HepG2 (cell line): ENCODE data around the gene IFITM10. TPM values are rescaled to one million over a fixed set of nuclear protein-coding genes. Genes with fewer than 3 reads are reported as not detected.

Source experiments
- ATAC-seq: fragments of 200-7000 bp; cut with Tn5 transposase; 3 replicates; pipeline ENCODE4 v1.9.1; 2020; ENCODE audit warnings: mild to moderate bottlenecking, moderate library complexity
- BruUV-seq: library from RNA; stranded (reverse); fragments of 400-500 nt; replicated peaks from 2 replicates; lab custom pipeline; 2021; lab: Mats Ljungman, UMichigan
- CTCF ChIA-PET: fragments of 300-600 bp; formaldehyde crosslinking; extraction: SDS; loops from one replicate; lab custom pipeline; 2021; ENCODE audit warnings: low total read pairs, inconsistent platforms, low intra/inter-chr PET ratio; lab: Yijun Ruan, JAX
- POLR2A ChIA-PET: fragments of 350-600 bp; sonication (Branson Sonifier 250); formaldehyde crosslinking; loops from one replicate; lab custom pipeline; 2020; ENCODE audit warnings: antibody characterized with exemption, inconsistent platforms; lab: Yijun Ruan, JAX
- DNase-seq: peaks from one replicate; pipeline ENCODE4 v3.0.0-alpha.2; 2015; ENCODE audit warnings: low spot score
- FAIRE-seq: peaks from 3 replicates; lab custom pipeline; 2011; peaks lifted over from hg19 to GRCh38; lab: Jason Lieb, UNC
- H2AFZ ChIP-seq: one replicate; pipeline ENCODE4 v1.6.1; 2011; ENCODE audit warnings: low read length, inconsistent platforms
- H3K27ac ChIP-seq: fragments of 300-600 bp; 3 replicates; pipeline ENCODE4 v1.8.0; 2011; ENCODE audit warnings: mixed run types, mild to moderate bottlenecking, mixed read lengths, low read length, inconsistent platforms; ENCODE audit not compliant: insufficient read depth; ENCODE audit errors: extremely low read length
- H3K27me3 ChIP-seq, 2 experiments: fragments of 200-600 bp in 1 of 2; 2 replicates in 1 of 2; 3 replicates in 1 of 2; pipeline versions ENCODE4 v1.6.0 to v1.8.0; 2011; ENCODE audit warnings: low read length in 2 of 2, mild to moderate bottlenecking in 2 of 2, moderate library complexity in 2 of 2, inconsistent platforms in 1 of 2; ENCODE audit not compliant: insufficient read depth in 2 of 2, control insufficient read depth in 1 of 2
- H3K36me3 ChIP-seq, 2 experiments: fragments of 200-600 bp in 1 of 2; replicated peaks in 1 of 2; 2 replicates in 1 of 2; 3 replicates in 1 of 2; pipeline versions ENCODE4 v1.5.1 to v1.8.0; 2011; ENCODE audit warnings: low read length in 2 of 2, inconsistent platforms in 1 of 2; ENCODE audit not compliant: insufficient read depth in 2 of 2, control insufficient read depth in 1 of 2
- H3K4me1 ChIP-seq: 2 replicates; pipeline ENCODE4 v1.5.1; 2012; ENCODE audit warnings: low read length, inconsistent platforms; ENCODE audit not compliant: insufficient read depth
- H3K4me2 ChIP-seq: 2 replicates; pipeline ENCODE4 v1.6.0; 2011; ENCODE audit warnings: low read depth, low read length, inconsistent platforms
- H3K4me3 ChIP-seq, 3 experiments: fragments of 200-600 bp in 1 of 3; sonication (generic), shearing (Covaris generic) in 1 of 3; replicated peaks in 1 of 3; 2 replicates each; pipeline ENCODE4 v1.5.1; 2011 to 2016; ENCODE audit warnings: low read length in 3 of 3, inconsistent platforms in 2 of 3, low read depth in 2 of 3, mild to moderate bottlenecking in 2 of 3, control low read depth in 1 of 3, mixed read lengths in 1 of 3; ENCODE audit not compliant: insufficient read depth in 1 of 3
- H3K79me2 ChIP-seq: one replicate; pipeline ENCODE4 v1.6.1; 2011; ENCODE audit warnings: low read length, inconsistent platforms; ENCODE audit not compliant: insufficient read depth
- H3K9ac ChIP-seq: 2 replicates; pipeline ENCODE4 v1.6.0; 2011; ENCODE audit warnings: mild to moderate bottlenecking, low read depth, low read length, inconsistent platforms; ENCODE audit not compliant: insufficient read depth
- H3K9me3 ChIP-seq: 2 replicates; pipeline ENCODE4 v1.5.1; 2012; ENCODE audit warnings: mild to moderate bottlenecking, low read length
- H4K20me1 ChIP-seq: 2 replicates; pipeline ENCODE4 v1.6.0; 2011; ENCODE audit warnings: inconsistent platforms, mild to moderate bottlenecking, low read length, moderate library complexity; ENCODE audit not compliant: insufficient read depth
- BORCS8-MEF2B ChIP-seq: sonication (generic); formaldehyde crosslinking; IDR thresholded peaks from 2 replicates; pipeline ENCODE4 v1.8.0; 2022; ENCODE audit warnings: mild to moderate bottlenecking, missing genetic modification reagents
- GATA4 ChIP-seq: sonication (generic); IDR thresholded peaks from 2 replicates; pipeline ENCODE4 v1.6.1; 2016; ENCODE audit warnings: antibody characterized with exemption, low read depth, borderline replicate concordance
- KMT2A ChIP-seq: sonication (generic); formaldehyde crosslinking; IDR thresholded peaks from 2 replicates; pipeline ENCODE4 v1.4.0; 2020; ENCODE audit warnings: missing genetic modification reagents
- MAFG ChIP-seq: sonication (generic); formaldehyde crosslinking; IDR thresholded peaks from 2 replicates; pipeline ENCODE4 v1.5.1; 2020; ENCODE audit warnings: mild to moderate bottlenecking, missing genetic modification reagents
- MXD4 ChIP-seq: IDR thresholded peaks from 2 replicates; pipeline ENCODE4 v1.6.1; 2016; ENCODE audit warnings: mild to moderate bottlenecking, missing biosample characterization, missing genetic modification reagents
- POLR2A ChIP-seq, 2 experiments: IDR thresholded peaks; 2 replicates each; pipeline ENCODE4 v1.6.1; 2011; ENCODE audit warnings: low read depth in 2 of 2, low read length in 2 of 2, mild to moderate bottlenecking in 1 of 2, moderate library complexity in 1 of 2; ENCODE audit not compliant: insufficient read depth in 1 of 2
- POLR2AphosphoS5 ChIP-seq: IDR thresholded peaks from 2 replicates; pipeline ENCODE4 v1.6.1; 2012; ENCODE audit warnings: low read depth, low read length
- PRDM15 ChIP-seq: sonication (generic); formaldehyde crosslinking; IDR thresholded peaks from 2 replicates; pipeline ENCODE4 v1.4.0; 2020; ENCODE audit warnings: missing genetic modification reagents
- SSRP1 ChIP-seq: IDR thresholded peaks from 2 replicates; pipeline ENCODE4 v1.6.1; 2016; ENCODE audit warnings: control low read depth
- TRAFD1 ChIP-seq: sonication (generic); formaldehyde crosslinking; IDR thresholded peaks from 2 replicates; pipeline ENCODE4 v1.5.1; 2020; ENCODE audit warnings: missing genetic modification reagents, mild to moderate bottlenecking, borderline replicate concordance
- YEATS2 ChIP-seq: sonication (generic); formaldehyde crosslinking; IDR thresholded peaks from 2 replicates; pipeline ENCODE4 v1.4.0; 2020; ENCODE audit warnings: missing genetic modification reagents, borderline replicate concordance
- ZBTB26 ChIP-seq: IDR thresholded peaks from 2 replicates; pipeline ENCODE4 v1.6.1; 2016; ENCODE audit warnings: missing compliant biosample characterization, missing genetic modification reagents, borderline replicate concordance
- ZNF614 ChIP-seq: IDR thresholded peaks from 2 replicates; pipeline ENCODE4 v1.6.1; 2018; ENCODE audit warnings: missing biosample characterization, missing genetic modification reagents, inconsistent platforms, borderline replicate concordance
- WGBS: methylation state at CpG from one replicate; pipeline ENCODE4 v1.1.6; 2017; ENCODE audit warnings: low lambda C conversion rate; 5-methylcytosine and 5-hydroxymethylcytosine counted together
- in situ Hi-C: cut with HindIII; loops from 2 replicates; pipeline ENCODE4 v1.10.0; 2017; ENCODE audit warnings: low pct_unique_long_range_greater_than_20kb; ENCODE audit not compliant: extremely low pct_ligation_motif_present
- intact Hi-C: fragments of 100-400 bp; cut with micrococcal nuclease; formaldehyde crosslinking; loops from one replicate; pipeline ENCODE4 v1.10.0; 2022; ENCODE audit not compliant: unreplicated experiment
- polyA plus RNA-seq, 8 experiments: library from polyadenylated mRNA; depleted of rRNA in 3 of 8; stranded (reverse) in 7 of 8; unstranded in 1 of 8; fragments of >200 nt; fragmentation: Illumina TruSeq in 4 of 8; extraction: Trizol in 4 of 8; gene quantifications; 2 replicates each; pipeline versions ENCODE4 v1.2.1 to v1.2.3, GENCODE V29; 2011 to 2016; ENCODE audit warnings: low read depth in 4 of 8, missing spikeins in 1 of 8, mixed read lengths in 1 of 8; ENCODE audit not compliant: insufficient read depth in 1 of 8
- total RNA-seq, 5 experiments: library from RNA; depleted of rRNA; stranded (reverse); fragments of >200 nt; fragmentation: Illumina TruSeq; extraction: Trizol; gene quantifications; 2 replicates each; pipeline ENCODE4 v1.2.3, GENCODE V29; 2016; ENCODE audit warnings: low read depth in 1 of 5

Gene IFITM10
- total and polyA plus RNA-seq, 2 of the 13 experiments (the other 11 are each of a cell fraction or from before 2014, with no cell fraction given): 0.09 to 0.13 TPM

- peaks cover 0 to 72% of the 10 kb centered on the region in 2 experiments; a peak in 4 of 5 replicates for H3K27me3 ChIP-seq
- FAIRE-seq (no peak), DNase-seq (no peak), ATAC-seq (no peak; the same call in 2 of the 3 replicates)
- H4K20me1 ChIP-seq: no peaks in the 10 kb centered on the region
- intact Hi-C loops (no loop called here), in situ Hi-C loops (no loop called here)
- H3K4me1 ChIP-seq: no peaks in the 10 kb centered on the region
- H3K9me3 ChIP-seq: peaks cover 13% of the 10 kb centered on the region
- ChIA-PET POLR2A (no interaction called here), CTCF (no interaction called here)
- H3K9ac ChIP-seq: no peak overlapping the region
- no peaks in the 10 kb centered on the region for H3K36me3 ChIP-seq
- WGBS: 4% methylated on average over 7 of the region's 14 CpGs
- no peak overlapping the region for H3K27ac ChIP-seq
- H3K4me2 ChIP-seq: no peak overlapping the region
- TF ChIP-seq POLR2A (IDR thresholded peaks at IDR 0.05; ENCODE audit: insufficient read depth in 1 of 2, low read depth in 2 of 2, low read length in 2 of 2): no peak
- no peak for TF ChIP-seq GATA4
- no peak for TF ChIP-seq PRDM15 (CRISPR knock-in tag)
- no peak for TF ChIP-seq MXD4 (CRISPR knock-in tag)
- TF ChIP-seq SSRP1 (CRISPR knock-in tag): no peak
- TF ChIP-seq POLR2AphosphoS5: no peak
- no peak for TF ChIP-seq MAFG (CRISPR knock-in tag)
- no peak for TF ChIP-seq ZBTB26 (CRISPR knock-in tag)
- TF ChIP-seq ZNF614 (CRISPR knock-in tag): no peak
- no peak for TF ChIP-seq YEATS2 (CRISPR knock-in tag)
- no peak for TF ChIP-seq KMT2A (CRISPR knock-in tag)
- no peak for TF ChIP-seq TRAFD1
- TF ChIP-seq BORCS8-MEF2B (CRISPR knock-in tag): no peak
- no TSS peak for BruUV-seq
- no peak overlapping the region for H2AFZ ChIP-seq
- no peaks in the 10 kb centered on the region for H3K79me2 ChIP-seq
- no peak overlapping the region for H3K4me3 ChIP-seq
These were observed 17.2 kb downstream of the IFITM10 start for GRCh38 chr11:1733009-1733715.
